GM18951 (cell line): Measurements from ENCODE around the gene SH3BP2.
A peak's percentile ranks its signal among the peaks of the same experiment; 100 is the strongest.

ENCODE experiments used
- POLR2A ChIP-seq: IDR thresholded peaks from 4 replicates; pipeline ENCODE4 v1.6.1; 2011; ENCODE audit warnings: mild to moderate bottlenecking; ENCODE audit not compliant: insufficient read length, insufficient read depth; ENCODE audit errors: extremely low read depth
- in situ Hi-C: fragments of 300-500 bp; cut with MboI; formaldehyde crosslinking; loops from one replicate; pipeline ENCODE4 v1.12.0; 2022; ENCODE audit warnings: low sequenced_read_pairs, mixed read lengths, inconsistent platforms; ENCODE audit not compliant: unreplicated experiment

SH3BP2 gene

GRCh38 chr4:2829321-2829932 lies 36.5 kb downstream of the SH3BP2 start:
- no peak for TF ChIP-seq POLR2A
- in situ Hi-C loops, result no loop called here

- in situ Hi-C loops, result no loop called here
- TF ChIP-seq POLR2A, result no peak
Measured at GRCh38 chr4:2829933-2830451, 37.1 kb downstream of the SH3BP2 start.

GRCh38 chr4:2830632-2831610 lies 38.0 kb downstream of the SH3BP2 start:
- TF ChIP-seq POLR2A, result no peak
- in situ Hi-C loops, result no loop called here

GRCh38 chr4:2831611-2832308 lies 38.9 kb downstream of the SH3BP2 start:
- TF ChIP-seq POLR2A, result no peak
- in situ Hi-C loops, result no loop called here

- in situ Hi-C loops, result no loop called here
Measured at GRCh38 chr4:2832309-2832980, 39.6 kb downstream of the SH3BP2 start.

GRCh38 chr4:2832981-2833670 lies 40.2 kb downstream of the SH3BP2 start:
- TF ChIP-seq POLR2A, result no peak
- in situ Hi-C loops, result no loop called here

More at GRCh38 chr4:2832309-2832980, 39.6 kb downstream of the SH3BP2 start:
- no peak for TF ChIP-seq POLR2A

GRCh38 chr4:2833671-2834000 lies 40.8 kb downstream of the SH3BP2 start:
- TF ChIP-seq POLR2A, result peak; percentile 22
- in situ Hi-C loops, result no loop called here

GRCh38 chr4:2834001-2834921 lies 41.4 kb downstream of the SH3BP2 start:
- in situ Hi-C loops, result no loop called here
- peak; percentile 8 for TF ChIP-seq POLR2A

- in situ Hi-C loops, result no loop called here
- TF ChIP-seq POLR2A, result no peak
Measured at GRCh38 chr4:2835978-2836377, 43.1 kb downstream of the SH3BP2 start.

GRCh38 chr4:2836391-2836859 lies 43.5 kb downstream of the SH3BP2 start:
- no peak for TF ChIP-seq POLR2A
- in situ Hi-C loops, result no loop called here
